Measurements from ENCODE around the gene ZYX. TPM values are rescaled to one million over a fixed set of nuclear protein-coding genes. Genes with fewer than 3 reads are reported as not detected.
"Not testable (repeated sequence)": the region's sequence is repeated elsewhere in the genome, so short reads cannot be mapped to it uniquely, and the experiment has no call there.

ZYX gene
- total RNA-seq, 1 donor from 2014 or later, result 271 TPM

DNA sequence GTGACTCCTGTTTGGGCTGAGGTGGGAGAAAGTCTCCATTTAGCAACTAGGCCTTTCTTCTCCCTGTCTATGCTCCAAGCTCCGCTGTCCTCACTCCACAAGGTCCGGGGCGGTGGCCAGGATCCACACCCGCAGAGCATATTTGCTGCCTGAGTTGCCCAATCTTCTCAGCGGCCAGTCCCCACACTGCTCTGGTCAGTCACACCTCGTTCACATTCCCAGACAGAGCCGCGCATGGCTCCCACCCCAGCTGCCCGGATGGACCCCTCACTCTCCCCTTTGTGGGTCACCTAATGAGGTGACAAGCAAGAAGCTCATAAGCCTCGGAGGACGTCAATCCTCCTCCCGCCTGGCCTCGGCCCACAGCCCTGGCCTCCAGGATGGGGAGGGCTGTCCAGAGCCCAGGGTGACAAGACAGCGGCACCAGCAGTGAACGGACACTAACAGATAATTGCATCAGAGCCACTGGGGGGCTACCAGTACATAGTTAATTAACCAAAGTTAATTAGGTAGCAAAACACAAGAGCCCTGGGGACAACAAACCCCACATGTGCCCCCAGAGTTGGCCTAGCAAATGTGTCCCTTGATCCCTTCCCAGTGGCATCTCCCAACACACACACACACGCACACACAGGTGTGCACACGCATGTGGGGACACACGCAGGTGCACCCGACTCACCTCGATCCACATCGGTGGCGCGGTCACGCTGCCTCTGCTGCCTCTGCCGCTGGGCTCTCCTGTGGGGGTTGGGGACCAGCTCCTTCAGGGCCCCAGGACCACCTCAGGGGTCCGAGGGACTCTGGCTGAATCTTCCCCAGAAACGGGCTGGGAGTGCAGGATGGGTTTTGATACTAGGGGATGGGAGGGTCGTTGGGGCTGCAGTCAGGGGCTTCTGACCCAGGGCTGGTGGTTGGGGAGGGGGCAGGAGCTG, 15.7 kb downstream of the ZYX start:
- DNase-seq (ENCODE audit: low spot score), result no peak

DNA sequence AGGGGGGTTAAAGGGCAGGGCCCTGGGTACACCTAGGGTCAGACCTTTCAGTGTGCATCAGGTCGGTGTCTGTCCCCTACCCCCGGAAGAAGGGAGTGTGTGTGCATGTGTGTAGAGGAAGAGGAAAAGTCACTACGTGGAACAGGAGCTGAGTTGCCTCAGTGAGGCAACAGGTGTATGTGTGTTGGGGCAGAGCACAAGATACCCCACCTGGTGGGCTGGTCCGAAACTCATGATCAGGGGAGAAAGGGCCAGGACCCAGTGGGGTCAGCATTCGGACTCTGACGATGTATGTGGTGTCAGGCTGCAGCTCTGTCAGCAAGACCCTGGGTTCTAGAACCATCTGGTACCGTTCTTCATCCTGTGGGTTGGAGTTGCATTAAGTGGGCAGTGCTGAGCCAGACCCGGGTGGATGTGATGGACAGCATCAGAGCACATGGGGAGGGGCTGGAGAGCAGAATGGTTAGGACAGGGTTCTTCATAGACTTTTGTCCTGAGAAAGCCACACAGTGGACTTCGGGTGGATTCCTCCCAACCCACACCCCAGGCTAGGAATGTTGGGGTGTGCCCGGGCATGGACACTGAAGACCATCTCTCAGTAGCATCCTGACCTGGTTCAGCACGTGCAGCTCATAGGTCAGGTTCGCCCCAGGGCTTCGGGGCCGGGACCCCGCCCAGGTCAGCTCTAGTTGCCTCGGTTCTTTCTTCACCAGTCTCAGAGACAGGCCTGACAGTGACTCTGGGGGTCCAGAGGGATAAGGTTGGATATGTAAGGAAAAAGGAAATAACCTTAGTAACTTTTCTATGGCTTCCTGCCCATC, 16.8 kb downstream of the ZYX start:
- no peak for DNase-seq (ENCODE audit: low spot score)

DNA sequence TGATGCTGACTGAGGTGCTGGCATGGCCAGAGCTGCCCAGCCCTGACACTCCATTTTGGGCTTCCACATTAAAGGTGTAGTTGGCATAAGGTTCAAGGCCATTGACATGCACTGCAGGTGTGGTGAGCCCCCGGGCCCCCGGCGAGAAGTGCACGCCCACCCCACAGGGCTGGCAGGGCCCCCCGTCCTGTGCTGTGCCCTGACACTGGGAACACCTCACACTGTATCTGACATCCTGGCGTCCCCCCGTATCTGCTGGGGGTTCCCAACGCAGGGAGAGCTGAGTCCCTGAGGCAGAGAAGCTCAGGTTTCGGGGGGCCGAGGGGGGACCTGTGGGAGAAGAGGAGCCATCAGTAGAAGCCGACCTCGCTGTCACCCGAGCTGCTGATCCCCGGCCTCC, 17.5 kb downstream of the ZYX start:
- no peak for DNase-seq (ENCODE audit: low spot score)

DNA sequence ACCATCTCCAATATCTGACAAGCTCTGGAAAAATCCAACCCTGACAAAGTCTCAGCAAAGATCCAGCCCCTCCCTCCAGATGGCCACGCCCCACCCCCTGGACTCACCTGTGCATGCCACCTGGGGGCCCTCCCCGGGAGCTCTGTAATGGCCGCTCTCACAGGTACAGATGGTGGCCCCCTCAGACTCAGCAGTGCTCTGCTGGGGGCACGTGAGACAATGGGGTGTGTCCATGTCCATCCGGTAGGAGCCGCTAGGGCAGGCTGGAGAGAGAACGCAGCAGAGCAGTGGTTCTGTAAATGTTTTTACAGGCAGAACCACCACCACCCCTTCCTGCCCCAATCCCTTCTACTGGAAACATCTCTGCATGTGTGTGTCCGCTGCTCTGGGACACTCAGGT, 18.0 kb downstream of the ZYX start:
- DNase-seq (ENCODE audit: low spot score), result no peak

DNA sequence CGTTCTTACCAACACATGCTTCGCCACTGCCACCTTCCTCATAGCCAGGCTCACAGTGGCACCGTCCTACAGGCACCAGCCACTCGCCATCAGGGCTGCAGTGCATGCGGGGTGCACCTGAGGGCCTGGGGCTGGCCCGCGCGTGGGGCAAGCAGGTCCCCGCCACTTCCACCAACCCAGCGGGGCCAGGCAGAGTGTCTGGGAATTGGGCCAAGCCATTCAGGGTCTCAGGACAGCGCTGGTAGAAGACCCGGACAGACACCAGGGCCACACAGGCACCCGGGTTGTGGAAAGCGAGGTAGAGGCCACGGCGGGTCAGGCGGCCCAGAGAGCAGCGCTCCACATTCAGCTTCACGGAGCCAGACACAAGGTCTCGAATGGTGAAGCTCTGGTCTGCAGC, 18.5 kb downstream of the ZYX start:
- DNase-seq (ENCODE audit: low spot score), result no peak

DNA sequence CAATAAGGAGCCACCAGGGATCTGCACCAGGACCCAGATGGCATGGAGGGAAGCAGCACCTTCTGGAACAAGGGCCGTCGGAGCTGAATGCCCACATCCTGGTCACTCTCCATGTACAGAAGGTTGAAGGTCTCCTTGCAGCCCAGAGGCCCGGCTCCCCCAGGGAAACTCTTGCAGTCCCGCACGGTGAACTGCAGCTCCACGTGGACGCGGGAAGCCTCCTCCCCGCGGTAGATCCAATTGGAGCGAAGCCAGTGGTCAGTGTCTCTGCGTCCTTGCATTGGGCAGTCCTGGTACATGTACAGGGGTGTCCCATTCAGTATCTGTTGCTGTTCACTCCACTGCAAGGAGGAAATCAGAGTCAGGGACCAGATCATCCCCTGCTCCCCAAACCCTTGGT, 20.1 kb downstream of the ZYX start:
- DNase-seq (ENCODE audit: low spot score), result no peak

DNA sequence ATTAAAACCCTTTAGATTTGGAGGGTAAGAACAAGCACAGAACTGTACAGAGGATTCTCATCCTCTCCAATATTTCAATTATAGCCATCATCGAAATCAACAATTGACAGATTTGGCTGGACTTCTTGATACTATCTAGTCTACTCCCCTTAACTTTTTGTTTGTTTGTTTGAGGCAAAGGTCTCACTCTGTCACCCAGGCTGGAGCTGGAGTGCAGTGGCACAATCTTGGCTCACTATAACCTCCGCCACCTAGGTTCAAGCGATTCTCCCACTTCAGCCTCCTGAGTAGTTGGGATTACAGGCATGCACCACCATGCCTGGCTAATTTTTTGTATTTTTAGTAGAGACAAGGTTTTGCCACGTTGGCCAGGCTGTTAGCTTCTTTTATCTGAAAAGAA, 21.1 kb downstream of the ZYX start:
- not testable (repeated sequence) for DNase-seq (ENCODE audit: low spot score)

DNA sequence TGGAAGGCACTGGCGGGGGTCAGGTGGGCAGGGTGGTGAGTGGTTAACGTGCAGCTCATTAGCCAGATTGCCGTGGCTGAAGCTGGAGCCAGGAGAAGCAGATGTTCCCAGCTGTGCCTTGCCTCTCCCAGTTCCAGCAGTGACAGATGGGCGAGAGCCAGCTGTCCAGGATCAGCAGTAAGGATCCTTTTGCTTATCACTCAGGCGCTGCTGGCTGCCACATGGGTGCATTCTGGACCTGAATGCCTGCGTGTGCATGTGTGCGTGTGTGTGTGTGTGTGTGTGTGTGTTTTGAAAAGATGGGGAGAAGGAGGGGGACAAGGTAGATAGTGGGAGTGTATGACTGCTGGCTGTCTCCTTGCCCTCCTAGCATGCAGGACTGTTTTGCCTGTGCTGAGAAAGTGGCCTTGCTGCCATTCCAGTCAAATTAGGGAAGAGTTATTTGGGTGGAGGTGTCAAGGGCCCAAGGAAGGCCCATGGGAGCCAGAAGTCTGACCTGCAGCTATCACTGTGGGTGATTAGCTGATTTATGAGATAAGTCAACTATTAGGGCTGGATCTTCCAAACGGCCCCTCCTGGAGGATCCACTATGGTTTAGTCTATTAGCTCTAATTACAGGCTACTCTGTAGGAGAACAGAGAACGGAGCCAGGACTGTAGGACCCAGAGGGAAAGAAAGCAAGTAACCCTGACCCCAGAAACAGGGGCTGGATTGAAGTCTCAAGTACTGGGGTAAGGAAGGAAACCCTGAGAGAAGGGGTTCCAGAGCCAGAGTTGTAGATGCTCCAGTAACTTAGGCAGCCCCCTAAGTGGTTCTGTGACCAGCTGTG, 24.2 kb downstream of the ZYX start:
- no peak for DNase-seq (ENCODE audit: low spot score)

DNA sequence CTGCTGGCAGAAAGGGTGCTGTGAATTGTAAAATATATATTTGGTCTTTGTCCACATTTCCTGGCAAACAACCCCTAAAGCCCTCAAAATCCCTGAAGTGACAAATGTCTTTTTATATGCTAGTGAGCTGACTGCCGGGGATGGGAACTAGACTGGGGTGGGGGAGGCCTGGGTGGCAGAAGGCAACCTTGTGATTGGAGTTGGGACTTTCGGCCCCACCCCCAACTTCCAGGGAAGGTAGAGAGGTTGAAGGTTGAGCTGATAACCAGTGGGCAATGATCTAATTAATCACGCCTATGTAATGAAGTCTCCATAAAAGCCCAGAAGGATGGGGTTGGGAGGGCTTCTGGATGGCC, 24.8 kb downstream of the ZYX start:
- DNase-seq (ENCODE audit: low spot score), result no peak

DNA sequence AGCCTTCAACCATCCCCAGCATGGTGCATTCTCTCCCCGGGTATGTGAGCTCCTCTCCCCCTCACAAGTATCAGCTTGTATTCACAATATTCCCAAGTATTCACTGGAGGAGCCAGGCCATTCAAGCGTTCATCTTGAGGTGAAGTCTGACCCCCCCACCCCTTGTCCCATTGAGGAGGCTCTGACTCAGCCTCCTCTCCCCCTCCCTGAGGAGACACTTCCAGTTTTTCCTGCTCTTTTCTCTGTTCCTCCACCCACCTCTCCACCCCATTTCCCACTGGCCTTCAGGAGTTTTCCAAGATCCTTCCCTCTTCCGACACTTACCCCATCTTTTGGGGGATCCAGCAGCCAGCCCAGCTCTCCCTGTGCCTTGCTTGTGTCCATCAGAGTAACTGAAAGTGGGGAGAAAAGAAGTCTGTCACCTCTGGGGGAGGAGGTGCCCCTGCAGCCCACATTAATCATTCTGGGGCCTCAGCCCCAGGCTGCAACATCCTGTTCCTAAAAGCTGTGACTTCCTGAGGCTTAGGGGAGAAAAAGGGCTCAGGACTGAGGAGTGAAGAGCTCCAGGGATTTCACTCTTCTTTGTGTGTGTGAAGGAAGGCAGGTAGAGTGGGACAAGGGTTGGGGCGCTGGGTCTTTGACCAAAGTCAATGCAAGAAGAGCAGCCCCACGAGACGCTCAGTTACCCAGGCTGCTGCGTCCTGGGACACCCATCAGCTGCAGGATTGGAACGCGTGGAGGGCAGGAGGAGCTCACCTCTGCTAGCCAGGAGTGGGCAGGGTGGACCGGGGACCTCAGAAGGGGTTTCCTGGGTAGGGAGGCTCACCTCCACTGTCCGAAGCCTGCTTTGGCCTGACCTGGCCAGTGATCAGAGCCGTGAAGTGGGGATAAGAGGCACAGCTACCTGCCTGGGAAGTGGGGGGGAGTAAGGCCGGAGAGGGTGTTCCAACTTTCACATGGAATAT, 26.4 kb downstream of the ZYX start:
- no peak for DNase-seq (ENCODE audit: low spot score)

DNA sequence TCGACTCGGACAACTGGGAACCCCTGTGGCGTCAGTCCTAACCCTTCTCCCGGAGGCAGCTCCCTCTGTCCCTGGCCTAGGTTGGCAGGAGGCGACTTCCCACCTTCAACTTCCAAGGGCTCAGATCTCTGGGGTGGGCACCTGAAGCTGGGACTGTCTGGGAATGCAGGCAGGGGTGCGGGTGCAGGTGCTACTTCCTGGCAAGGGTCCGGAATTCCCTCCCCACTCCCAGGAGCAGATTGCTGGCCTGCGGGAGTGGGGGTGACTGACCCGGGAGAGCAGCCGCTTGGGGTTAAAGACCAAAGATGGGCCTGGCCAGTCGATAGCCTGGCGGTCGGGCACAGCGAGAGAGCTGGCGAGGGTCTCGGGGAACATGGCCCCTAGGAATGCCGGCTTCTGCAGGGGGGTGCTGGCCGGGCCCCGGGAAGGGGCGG, 27.1 kb downstream of the ZYX start:
- DNase-seq (ENCODE audit: low spot score), result no peak

DNA sequence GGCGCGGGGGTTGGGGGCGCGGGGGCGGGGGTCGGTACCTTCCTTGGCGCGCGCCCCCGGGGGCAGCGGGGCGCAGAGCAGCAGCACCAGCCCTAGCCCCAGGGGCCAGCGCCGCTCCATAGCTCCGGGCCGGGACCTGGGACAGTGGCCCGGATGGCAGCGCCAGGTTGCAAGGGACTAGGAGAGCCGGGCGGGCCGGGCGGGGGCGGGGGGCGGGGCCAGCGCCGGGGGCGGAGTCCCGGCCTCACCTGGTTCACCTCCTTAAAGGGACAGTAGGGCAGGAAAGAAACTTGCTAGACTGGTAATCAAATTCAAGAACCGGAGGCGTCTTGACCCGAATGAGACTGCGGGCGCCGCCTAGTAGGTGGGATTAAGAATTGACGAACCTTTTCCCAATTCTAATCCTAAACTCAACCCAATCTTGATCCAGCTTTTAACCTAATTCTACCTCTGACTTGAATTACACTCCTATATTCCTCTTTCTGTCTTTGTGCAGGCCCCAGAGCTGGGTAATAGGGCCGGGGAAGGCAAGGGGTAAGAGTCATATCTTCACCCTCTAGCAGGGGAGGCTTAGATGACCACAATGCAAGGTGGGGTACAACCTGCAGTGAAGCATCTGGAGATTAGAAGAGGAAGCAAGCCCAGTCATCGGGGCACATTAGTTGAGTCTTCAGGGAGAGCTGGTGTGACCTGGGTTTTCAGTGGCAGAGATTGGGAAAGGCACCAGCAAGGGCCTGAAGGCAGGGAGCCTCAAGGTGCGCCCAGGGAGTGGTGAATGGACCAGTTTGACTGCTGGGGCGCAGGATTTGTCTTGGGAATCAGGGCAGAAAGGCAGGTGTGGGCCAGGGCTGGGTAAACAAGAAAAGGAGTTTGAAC, 27.8 kb downstream of the ZYX start, which contains the start of gene EPHA1:
TSS of gene EPHA1 (minus strand) at position 171 of the 876 bp plus-strand sequence. CDS start at position 120, 51 bp downstream.
- DNase-seq (ENCODE audit: low spot score), result no peak

DNA sequence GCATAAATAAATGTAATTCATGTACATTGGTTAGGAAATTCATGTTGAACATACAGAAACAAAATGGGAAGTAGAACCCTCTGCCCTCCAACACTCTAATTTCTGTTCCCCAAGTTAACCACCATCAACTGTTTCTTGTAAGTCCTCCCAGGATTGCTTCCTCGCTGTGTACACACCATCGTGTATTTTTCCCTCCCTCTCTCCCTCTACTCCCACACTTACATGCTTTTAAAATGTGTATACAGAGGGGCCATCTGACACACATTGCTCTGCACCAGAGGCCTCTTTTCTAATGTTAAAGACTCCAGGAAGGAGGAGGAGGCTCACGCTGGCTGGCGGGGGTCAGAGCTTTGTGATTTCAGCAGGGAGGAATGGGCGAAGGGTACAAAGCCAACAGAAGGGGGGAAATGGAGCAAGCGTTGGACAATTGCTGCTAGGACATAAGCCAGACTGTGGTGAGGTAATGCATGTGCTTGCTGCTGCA, 29.4 kb downstream of the ZYX start:
- no peak for DNase-seq (ENCODE audit: low spot score)

DNA sequence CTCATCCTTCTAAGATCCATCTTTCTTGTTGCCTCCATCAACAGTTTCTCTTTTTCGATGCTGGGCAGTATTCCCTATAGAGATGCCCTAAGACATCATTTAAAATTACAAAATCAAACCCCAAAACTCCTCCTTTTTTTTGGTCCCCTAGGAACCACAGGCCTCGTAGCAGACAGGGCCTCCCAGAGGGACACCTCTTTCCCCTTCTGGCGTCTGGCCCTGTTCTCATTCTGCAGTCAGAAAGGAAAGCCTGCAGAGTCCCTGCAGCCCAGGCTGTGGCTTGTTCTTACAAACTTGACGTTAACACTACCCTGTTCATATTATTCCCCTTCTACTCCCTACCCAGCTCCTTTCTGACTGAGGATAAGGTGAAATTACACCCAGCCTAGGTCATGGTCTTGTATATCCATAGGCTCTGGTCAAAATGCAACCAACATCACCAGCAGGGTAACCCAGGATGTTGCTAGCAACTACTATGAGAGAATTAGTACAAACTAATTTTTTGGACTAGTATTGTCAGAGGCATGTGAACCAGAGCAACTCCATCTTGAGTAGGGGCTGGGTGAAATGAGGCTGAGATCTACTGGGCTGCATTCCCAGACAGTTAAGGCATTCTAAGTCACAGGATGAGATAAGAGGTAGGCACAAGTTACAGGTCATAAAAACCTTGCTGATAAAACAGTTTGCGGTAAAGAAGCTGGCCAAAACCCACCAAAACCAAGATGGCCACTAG, 31.0 kb downstream of the ZYX start:
- no peak for DNase-seq (ENCODE audit: low spot score)

DNA sequence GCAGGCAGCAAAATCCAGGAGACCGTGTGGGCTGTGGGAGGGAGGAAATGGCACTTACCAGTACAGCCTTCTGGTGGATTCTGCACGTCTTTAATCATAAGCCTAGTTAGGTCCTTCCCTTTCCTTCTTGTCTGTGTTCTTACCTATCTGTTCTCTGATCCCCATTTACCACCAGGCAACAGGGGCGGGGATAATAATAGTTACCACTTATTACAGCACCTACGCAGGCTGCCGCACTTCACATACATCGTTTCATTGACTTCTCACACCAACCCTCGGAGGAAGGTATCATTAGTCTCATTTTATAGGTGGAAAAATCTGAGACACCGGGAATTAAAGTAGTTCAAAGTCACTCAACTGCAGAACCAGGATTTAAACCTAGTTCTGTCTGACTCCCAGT, 32.0 kb downstream of the ZYX start:
- no peak for DNase-seq (ENCODE audit: low spot score)

DNA sequence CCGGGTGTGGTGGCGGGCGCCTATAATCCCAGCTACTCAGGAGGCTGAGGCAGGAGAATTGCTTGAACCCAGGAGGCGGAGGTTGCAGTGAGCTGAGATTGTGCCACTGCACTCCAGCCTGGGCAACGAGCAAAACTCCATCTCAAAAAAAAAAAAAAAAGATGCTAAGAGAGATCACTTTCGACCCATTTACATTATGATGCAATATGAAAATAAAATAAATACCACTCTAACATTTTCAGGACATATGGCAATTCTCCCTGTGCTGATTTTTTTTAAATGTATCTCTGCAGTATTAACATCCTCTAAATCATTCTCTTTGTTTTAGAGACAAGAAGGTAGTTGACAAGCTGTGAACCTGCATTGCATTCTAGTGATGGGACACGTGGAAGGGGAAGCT, 34.1 kb downstream of the ZYX start:
- not testable (repeated sequence) for DNase-seq (ENCODE audit: low spot score)

DNA sequence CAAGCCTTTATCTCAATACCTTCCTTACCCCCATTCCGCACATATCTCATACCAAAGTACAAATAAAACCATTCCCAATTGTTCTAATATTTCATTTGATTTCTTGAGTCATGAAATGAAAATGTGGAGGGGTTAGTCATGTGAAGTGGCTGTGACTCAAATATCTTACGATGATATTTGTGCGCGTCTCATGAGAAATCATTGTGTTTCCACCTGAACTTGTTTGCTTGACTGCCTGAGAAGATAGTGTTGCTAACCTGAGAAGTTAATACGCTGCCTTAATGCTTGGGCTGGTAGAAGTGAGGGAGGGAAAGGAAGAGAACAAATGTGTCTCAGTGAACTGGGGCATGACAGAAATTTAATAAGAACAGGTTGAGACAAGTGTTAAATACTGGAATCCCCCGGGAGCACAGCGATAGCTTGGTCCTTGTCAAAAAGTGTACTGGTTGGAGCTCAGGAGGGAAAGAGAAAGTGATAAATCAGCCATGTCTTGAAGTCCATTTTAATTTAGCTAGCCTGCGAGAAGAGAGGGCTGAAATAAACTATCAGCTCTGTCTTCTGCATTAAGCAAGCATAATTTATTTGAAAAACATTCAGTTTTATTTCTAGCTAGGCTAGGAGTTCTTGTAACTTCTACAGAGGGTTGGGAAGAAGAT, 34.7 kb downstream of the ZYX start:
- DNase-seq (ENCODE audit: low spot score), result no peak

All from mesenteric fat pad (tissue), 1 donor.